IMR-90 (cell line): ENCODE data around the gene OR5M11. TPM values are rescaled to one million over a fixed set of nuclear protein-coding genes. Genes with fewer than 3 reads are reported as not detected.

ENCODE experiments used
- ATAC-seq: fragments of 200-7000 bp; cut with Tn5 transposase; 2 replicates; pipeline ENCODE4 v1.9.1; 2020; ENCODE audit warnings: low read depth, mild to moderate bottlenecking, moderate library complexity
- BruUV-seq: library from RNA; stranded (reverse); fragments of 400-500 nt; replicated peaks from 2 replicates; lab custom pipeline; 2021; lab: Mats Ljungman, UMichigan
- CTCF ChIA-PET: fragments of 300-600 bp; formaldehyde crosslinking; extraction: SDS; loops from one replicate; lab custom pipeline; 2021; ENCODE audit warnings: antibody characterized with exemption; lab: Yijun Ruan, JAX
- POLR2A ChIA-PET: fragments of 300-600 bp; sonication (Branson Sonifier 250); formaldehyde crosslinking; loops from one replicate; lab custom pipeline; 2022; ENCODE audit warnings: antibody characterized with exemption; ENCODE audit not compliant: unreplicated experiment; lab: Charles Lee
- DNase-seq: peaks from one replicate; pipeline ENCODE4 v3.0.0; 2013
- H2AFZ ChIP-seq: replicated peaks from 2 replicates; pipeline ENCODE3; 2013; ENCODE audit warnings: low read length, mild to moderate bottlenecking; ENCODE audit not compliant: poor library complexity
- H2AK5ac ChIP-seq: 2 replicates; pipeline ENCODE4 v1.6.1; 2013; ENCODE audit warnings: low read depth, low read length, inconsistent platforms
- H2AK9ac ChIP-seq: replicated peaks from 2 replicates; pipeline ENCODE3; 2013; ENCODE audit warnings: mild to moderate bottlenecking, low read depth, low read length, moderate library complexity; ENCODE audit not compliant: poor library complexity
- H2BK120ac ChIP-seq: 2 replicates; pipeline ENCODE4 v1.6.1; 2013; ENCODE audit warnings: low read depth, low read length, inconsistent platforms
- H2BK15ac ChIP-seq: 3 replicates; pipeline ENCODE4 v1.6.1; 2013; ENCODE audit warnings: low read depth, low read length, inconsistent platforms
- H2BK20ac ChIP-seq: 2 replicates; pipeline ENCODE4 v1.6.1; 2013; ENCODE audit warnings: low read depth, mild to moderate bottlenecking, inconsistent platforms, low read length, moderate library complexity
- H2BK5ac ChIP-seq: 2 replicates; pipeline ENCODE4 v1.6.1; 2013; ENCODE audit warnings: mild to moderate bottlenecking, low read depth, low read length, inconsistent platforms; ENCODE audit not compliant: poor library complexity, severe bottlenecking
- H3K14ac ChIP-seq: replicated peaks from 2 replicates; pipeline ENCODE4 v1.6.1; 2013; ENCODE audit warnings: low read depth, low read length, inconsistent platforms
- H3K18ac ChIP-seq: 2 replicates; pipeline ENCODE4 v1.6.1; 2013; ENCODE audit warnings: low read depth, low read length, control low read depth
- H3K23ac ChIP-seq: 2 replicates; pipeline ENCODE4 v1.6.1; 2013; ENCODE audit warnings: low read depth, low read length, inconsistent platforms
- H3K27ac ChIP-seq: 2 replicates; pipeline ENCODE4 v1.5.1; 2013; ENCODE audit warnings: mild to moderate bottlenecking, control low read depth, low read length; ENCODE audit not compliant: insufficient read depth
- H3K27me3 ChIP-seq: 2 replicates; pipeline ENCODE4 v1.6.1; 2013; ENCODE audit warnings: low read length; ENCODE audit not compliant: control insufficient read depth, insufficient read depth
- H3K36me3 ChIP-seq: 2 replicates; pipeline ENCODE4 v1.6.1; 2013; ENCODE audit warnings: low read length, mixed read lengths; ENCODE audit not compliant: control insufficient read depth, insufficient read depth
- H3K4ac ChIP-seq: 2 replicates; pipeline ENCODE4 v1.6.1; 2013; ENCODE audit warnings: low read depth, low read length, inconsistent platforms
- H3K4me1 ChIP-seq: 2 replicates; pipeline ENCODE4 v1.6.1; 2013; ENCODE audit warnings: low read length, mixed read lengths; ENCODE audit not compliant: control insufficient read depth, insufficient read depth
- H3K4me2 ChIP-seq: 2 replicates; pipeline ENCODE4 v1.6.1; 2013; ENCODE audit warnings: low read depth, mild to moderate bottlenecking, control low read depth, low read length, moderate library complexity
- H3K4me3 ChIP-seq: 2 replicates; pipeline ENCODE4 v1.5.1; 2013; ENCODE audit warnings: low read depth, mild to moderate bottlenecking, control low read depth, low read length, moderate library complexity; ENCODE audit not compliant: insufficient read depth
- H3K56ac ChIP-seq: 2 replicates; pipeline ENCODE4 v1.6.1; 2013; ENCODE audit warnings: low read length, inconsistent platforms; ENCODE audit not compliant: insufficient read depth; ENCODE audit errors: extremely low read depth
- H3K79me1 ChIP-seq, 2 experiments: 2 replicates each; pipeline ENCODE4 v1.6.1; 2013; ENCODE audit warnings: low read length in 2 of 2, inconsistent platforms in 1 of 2, low read depth in 1 of 2
- H3K9ac ChIP-seq: 2 replicates; pipeline ENCODE4 v1.6.1; 2013; ENCODE audit warnings: low read depth, low read length, control low read depth
- H3K9me1 ChIP-seq: 2 replicates; pipeline ENCODE4 v1.6.1; 2013; ENCODE audit warnings: low read length, inconsistent platforms; ENCODE audit not compliant: insufficient read depth
- H3K9me3 ChIP-seq: 2 replicates; pipeline ENCODE4 v1.6.1; 2013; ENCODE audit warnings: low read length; ENCODE audit not compliant: control insufficient read depth, insufficient read depth
- H4K20me1 ChIP-seq: 2 replicates; pipeline ENCODE4 v1.6.1; 2013; ENCODE audit warnings: low read length, inconsistent platforms; ENCODE audit not compliant: insufficient read depth
- H4K5ac ChIP-seq: 2 replicates; pipeline ENCODE4 v1.6.1; 2013; ENCODE audit warnings: mild to moderate bottlenecking, low read depth, low read length, control low read depth
- H4K8ac ChIP-seq, 2 experiments: 2 replicates each; pipeline ENCODE4 v1.6.1; 2013; ENCODE audit warnings: low read depth in 2 of 2, low read length in 2 of 2, control low read depth in 1 of 2, inconsistent platforms in 1 of 2
- H4K91ac ChIP-seq: 2 replicates; pipeline ENCODE4 v1.6.1; 2013; ENCODE audit warnings: low read depth, low read length, inconsistent platforms; ENCODE audit not compliant: insufficient read depth
- BHLHE40 ChIP-seq: fragments of 150-350 bp; IDR thresholded peaks from 2 replicates; pipeline ENCODE4 v1.6.1; 2016; ENCODE audit warnings: mild to moderate bottlenecking, low read depth, low read length
- CEBPB ChIP-seq: IDR thresholded peaks from 2 replicates; pipeline ENCODE4 v1.6.1; 2012; ENCODE audit warnings: low read depth, low read length, improper control_type of control experiment
- CHD1 ChIP-seq: IDR thresholded peaks from 2 replicates; pipeline ENCODE4 v1.6.1; 2012; ENCODE audit warnings: low read depth, low read length, improper control_type of control experiment
- FOS ChIP-seq: fragments of 150-350 bp; IDR thresholded peaks from 2 replicates; pipeline ENCODE4 v1.6.1; 2016; ENCODE audit warnings: low read depth, low read length
- MAZ ChIP-seq: IDR thresholded peaks from 2 replicates; pipeline ENCODE4 v1.6.1; 2012; ENCODE audit warnings: low read depth, mild to moderate bottlenecking, low read length, improper control_type of control experiment, moderate library complexity, borderline replicate concordance
- MXI1 ChIP-seq: IDR thresholded peaks from 2 replicates; pipeline ENCODE4 v1.6.1; 2012; ENCODE audit warnings: low read depth, mild to moderate bottlenecking, low read length, moderate library complexity, borderline replicate concordance
- POLR2A ChIP-seq: IDR thresholded peaks from 2 replicates; pipeline ENCODE4 v1.6.1; 2012; ENCODE audit warnings: mild to moderate bottlenecking, low read depth, low read length
- RAD21 ChIP-seq: IDR thresholded peaks from 2 replicates; pipeline ENCODE4 v1.6.1; 2012; ENCODE audit warnings: low read length, improper control_type of control experiment
- RCOR1 ChIP-seq: IDR thresholded peaks from 2 replicates; pipeline ENCODE4 v1.6.1; 2012; ENCODE audit warnings: mild to moderate bottlenecking, low read length, improper control_type of control experiment; ENCODE audit not compliant: insufficient replicate concordance
- RFX5 ChIP-seq: IDR thresholded peaks from 2 replicates; pipeline ENCODE4 v1.8.0; 2012; ENCODE audit warnings: low read depth, mild to moderate bottlenecking, low read length, moderate library complexity
- SMC3 ChIP-seq: fragments of 150-350 bp; IDR thresholded peaks from 2 replicates; pipeline ENCODE4 v1.6.1; 2016; ENCODE audit warnings: low read depth, mild to moderate bottlenecking, antibody characterized with exemption, low read length, moderate library complexity
- WGBS, 2 experiments: methylation state at CpG; one replicate each; pipeline versions ENCODE4 v1.1.5 to v1.1.7; 2013; ENCODE audit warnings: missing lambda C conversion rate in 2 of 2; ENCODE audit not compliant: insufficient read length in 1 of 2; ENCODE audit errors: extremely low coverage in 2 of 2; 5-methylcytosine and 5-hydroxymethylcytosine counted together
- dilution Hi-C: fragments of 300-500 bp; cut with HindIII; formaldehyde crosslinking; loops from one replicate; pipeline ENCODE4 v1.14.3; 2018; ENCODE audit warnings: low sequenced_read_pairs; ENCODE audit not compliant: unreplicated experiment
- in situ Hi-C: fragments of 300-500 bp; cut with MboI; formaldehyde crosslinking; loops from 3 replicates; pipeline ENCODE4 v1.14.3; 2019; ENCODE audit warnings: low sequenced_read_pairs, inconsistent platforms, mixed read lengths
- intact Hi-C: fragments of 100-400 bp; cut with micrococcal nuclease; formaldehyde crosslinking; loops from 2 replicates; pipeline ENCODE4 v1.10.0; 2022
- polyA plus RNA-seq, 3 experiments: library from polyadenylated mRNA; depleted of rRNA; stranded (reverse); fragments of >200 nt; gene quantifications; 2 replicates each; pipeline ENCODE4 v1.2.3, GENCODE V29; 2012; ENCODE audit warnings: low replicate concordance in 1 of 3
- total RNA-seq: library from RNA; depleted of rRNA; stranded (reverse); fragments of >200 nt; gene quantifications from 2 replicates; pipeline ENCODE4 v1.2.3, GENCODE V29; 2012
- TF ChIP-seq, protein P1 (sequence below): conservative IDR thresholded peaks from 2 replicates; pipeline ENCODE4 v1.5.1; 2012; ENCODE audit warnings: mild to moderate bottlenecking, low read depth, low read length, improper control_type of control experiment
- TF ChIP-seq, protein P2 (sequence below): fragments of 150-350 bp; IDR thresholded peaks from 2 replicates; pipeline ENCODE4 v1.6.1; 2017; ENCODE audit warnings: mild to moderate bottlenecking, antibody characterized with exemption, low read length, low read depth

OR5M11 gene
- total and polyA plus RNA-seq, 2 of the 4 experiments (the other 2 are of a cell fraction) = not detected

DNA sequence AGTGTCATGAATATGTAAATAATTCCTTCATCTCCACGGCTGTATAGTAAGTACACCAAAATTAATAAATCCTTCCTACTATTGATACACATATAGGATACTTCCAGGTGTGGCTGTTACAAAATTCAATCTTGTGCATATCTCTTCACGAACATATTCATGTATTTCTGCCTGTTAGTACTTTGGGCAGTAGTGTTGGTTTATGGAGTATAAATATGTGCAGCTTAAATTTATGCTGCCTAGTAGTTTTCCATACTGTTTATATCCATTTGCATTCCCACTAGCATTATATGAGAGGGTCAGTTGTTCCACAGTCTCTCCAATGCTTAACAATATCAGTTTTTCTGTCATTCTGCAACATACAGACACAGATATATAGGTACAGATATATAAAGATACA is 47.9 kb downstream of the OR5M11 start:
- ChIA-PET CTCF (no interaction called here), POLR2A (no interaction called here)
- TF ChIP-seq RAD21 (no peak), CHD1 (no peak), POLR2A (no peak), RCOR1 (no peak), FOS (no peak), MXI1 (no peak), SMC3 (no peak), RFX5 (no peak), BHLHE40 (no peak), MAZ (no peak), CEBPB (no peak)
- TF ChIP-seq, protein P1, sequence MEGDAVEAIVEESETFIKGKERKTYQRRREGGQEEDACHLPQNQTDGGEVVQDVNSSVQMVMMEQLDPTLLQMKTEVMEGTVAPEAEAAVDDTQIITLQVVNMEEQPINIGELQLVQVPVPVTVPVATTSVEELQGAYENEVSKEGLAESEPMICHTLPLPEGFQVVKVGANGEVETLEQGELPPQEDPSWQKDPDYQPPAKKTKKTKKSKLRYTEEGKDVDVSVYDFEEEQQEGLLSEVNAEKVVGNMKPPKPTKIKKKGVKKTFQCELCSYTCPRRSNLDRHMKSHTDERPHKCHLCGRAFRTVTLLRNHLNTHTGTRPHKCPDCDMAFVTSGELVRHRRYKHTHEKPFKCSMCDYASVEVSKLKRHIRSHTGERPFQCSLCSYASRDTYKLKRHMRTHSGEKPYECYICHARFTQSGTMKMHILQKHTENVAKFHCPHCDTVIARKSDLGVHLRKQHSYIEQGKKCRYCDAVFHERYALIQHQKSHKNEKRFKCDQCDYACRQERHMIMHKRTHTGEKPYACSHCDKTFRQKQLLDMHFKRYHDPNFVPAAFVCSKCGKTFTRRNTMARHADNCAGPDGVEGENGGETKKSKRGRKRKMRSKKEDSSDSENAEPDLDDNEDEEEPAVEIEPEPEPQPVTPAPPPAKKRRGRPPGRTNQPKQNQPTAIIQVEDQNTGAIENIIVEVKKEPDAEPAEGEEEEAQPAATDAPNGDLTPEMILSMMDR = no peak
- TF ChIP-seq, protein P2, sequence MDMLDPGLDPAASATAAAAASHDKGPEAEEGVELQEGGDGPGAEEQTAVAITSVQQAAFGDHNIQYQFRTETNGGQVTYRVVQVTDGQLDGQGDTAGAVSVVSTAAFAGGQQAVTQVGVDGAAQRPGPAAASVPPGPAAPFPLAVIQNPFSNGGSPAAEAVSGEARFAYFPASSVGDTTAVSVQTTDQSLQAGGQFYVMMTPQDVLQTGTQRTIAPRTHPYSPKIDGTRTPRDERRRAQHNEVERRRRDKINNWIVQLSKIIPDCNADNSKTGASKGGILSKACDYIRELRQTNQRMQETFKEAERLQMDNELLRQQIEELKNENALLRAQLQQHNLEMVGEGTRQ = no peak
- no peak overlapping the region for H4K5ac ChIP-seq
- dilution Hi-C loops = no loop called here
- H3K27me3 ChIP-seq = no peaks in the 10 kb centered on the region
- H3K23ac ChIP-seq = no peak overlapping the region
- no peaks in the 10 kb centered on the region for H3K4me1 ChIP-seq
- intact Hi-C loops = no loop called here
- no peak overlapping the region for H3K27ac ChIP-seq
- H2BK120ac ChIP-seq = no peak overlapping the region
- no peaks in the 10 kb centered on the region for H3K79me1 ChIP-seq
- H2AFZ ChIP-seq = no peak overlapping the region
- H3K9me3 ChIP-seq = peaks cover 7% of the 10 kb centered on the region
- H2AK5ac ChIP-seq = no peak overlapping the region
- H3K4me2 ChIP-seq = no peak overlapping the region
- ATAC-seq (no peak), DNase-seq (no peak)
- no peaks in the 10 kb centered on the region for H3K36me3 ChIP-seq
- no peak overlapping the region for H3K18ac ChIP-seq
- no peaks in the 10 kb centered on the region for H4K20me1 ChIP-seq
- no peak overlapping the region for H3K4me3 ChIP-seq
- BruUV-seq = no TSS peak
- H4K8ac ChIP-seq = no peak overlapping the region
- no peak overlapping the region for H3K14ac ChIP-seq
- H3K4ac ChIP-seq = no peak overlapping the region
- WGBS, 2 experiments = no CpG with 5 or more reads among the region's 2 CpGs
- no peak overlapping the region for H2BK15ac ChIP-seq
- no peaks in the 10 kb centered on the region for H3K9me1 ChIP-seq
- no peak overlapping the region for H3K56ac ChIP-seq
- H2AK9ac ChIP-seq = no peak overlapping the region
- in situ Hi-C loops = no loop called here
- H2BK5ac ChIP-seq = no peak overlapping the region
- no peak overlapping the region for H4K91ac ChIP-seq
- H2BK20ac ChIP-seq = no peak overlapping the region
- H3K9ac ChIP-seq = no peak overlapping the region
